ENCODE results near the gene HMGXB4.
"Not testable (repeated sequence)": the region's sequence is repeated elsewhere in the genome, so short reads cannot be mapped to it uniquely, and the experiment has no call there.

The HMGXB4 gene

GRCh38 chr22:35257321-35258190, at the start of gene HMGXB4:
Gene HMGXB4 (plus strand): TSS chr22:35257493. CDS start chr22:35262391, 4,898 bp downstream.
- DNase-seq (ENCODE audit: low read depth): peak; percentile 86

GRCh38 chr22:35208003-35208402, 49.3 kb upstream of the HMGXB4 start:
- no peak for DNase-seq (ENCODE audit: low read depth)

- no peak for DNase-seq (ENCODE audit: low read depth)
Observed at GRCh38 chr22:35209203-35209602, 48.1 kb upstream of the HMGXB4 start.

GRCh38 chr22:35212009-35212408, 45.3 kb upstream of the HMGXB4 start:
- DNase-seq (ENCODE audit: low read depth): peak; percentile 19

GRCh38 chr22:35212996-35213395, 44.3 kb upstream of the HMGXB4 start:
- DNase-seq (ENCODE audit: low read depth): no peak

- DNase-seq (ENCODE audit: low read depth): no peak
Observed at GRCh38 chr22:35214968-35215367, 42.3 kb upstream of the HMGXB4 start.

- no peak for DNase-seq (ENCODE audit: low read depth)
Observed at GRCh38 chr22:35215993-35216392, 41.3 kb upstream of the HMGXB4 start.

GRCh38 chr22:35217527-35217926, 39.8 kb upstream of the HMGXB4 start:
- peak; percentile 23 for DNase-seq (ENCODE audit: low read depth)

GRCh38 chr22:35218079-35218478, 39.2 kb upstream of the HMGXB4 start:
- peak; percentile 44 for DNase-seq (ENCODE audit: low read depth)

- DNase-seq (ENCODE audit: low read depth): peak; percentile 85
Observed at GRCh38 chr22:35219012-35219411, 38.3 kb upstream of the HMGXB4 start.

- DNase-seq (ENCODE audit: low read depth): peak; percentile 13
Observed at GRCh38 chr22:35220221-35220620, 37.1 kb upstream of the HMGXB4 start.

- DNase-seq (ENCODE audit: low read depth): no peak
Observed at GRCh38 chr22:35225010-35225409, 32.3 kb upstream of the HMGXB4 start.

GRCh38 chr22:35226958-35227647, 30.2 kb upstream of the HMGXB4 start:
- no peak for DNase-seq (ENCODE audit: low read depth)

GRCh38 chr22:35229865-35230264, 27.4 kb upstream of the HMGXB4 start:
- DNase-seq (ENCODE audit: low read depth): no peak

- DNase-seq (ENCODE audit: low read depth): no peak
Observed at GRCh38 chr22:35230417-35230816, 26.9 kb upstream of the HMGXB4 start.

GRCh38 chr22:35230839-35231584, 26.3 kb upstream of the HMGXB4 start:
- DNase-seq (ENCODE audit: low read depth): peak; percentile 13

GRCh38 chr22:35231585-35232084, 25.7 kb upstream of the HMGXB4 start:
- DNase-seq (ENCODE audit: low read depth): peak; percentile 68

- DNase-seq (ENCODE audit: low read depth): not testable (repeated sequence)
Observed at GRCh38 chr22:35238749-35239148, 18.5 kb upstream of the HMGXB4 start.

- DNase-seq (ENCODE audit: low read depth): not testable (repeated sequence)
Observed at GRCh38 chr22:35244507-35244906, 12.8 kb upstream of the HMGXB4 start.

- no peak for DNase-seq (ENCODE audit: low read depth)
Observed at GRCh38 chr22:35250156-35250555, 7.1 kb upstream of the HMGXB4 start.

GRCh38 chr22:35253946-35254345, 3.3 kb upstream of the HMGXB4 start:
- no peak for DNase-seq (ENCODE audit: low read depth)

- DNase-seq (ENCODE audit: low read depth): no peak
Observed at GRCh38 chr22:35257002-35257320, 332 bp upstream of the HMGXB4 start.

Data from EH (cell line).